Fibroblast of skin of back (primary cell): Measurements from ENCODE around the gene OR9Q1.
"Not testable (repeated sequence)": the region's sequence is repeated elsewhere in the genome, so short reads cannot be mapped to it uniquely, and the experiment has no call there.

ENCODE experiments used
- DNase-seq: peaks from one replicate; pipeline ENCODE4 v3.0.0-alpha.2; 2013

OR9Q1 gene

GRCh38 chr11:58135171-58135570 lies 111.5 kb downstream of the OR9Q1 start:
- no peak for DNase-seq

- DNase-seq, result no peak
These were observed 119.1 kb downstream of the OR9Q1 start for GRCh38 chr11:58142761-58143160.

GRCh38 chr11:58152781-58153180 lies 129.1 kb downstream of the OR9Q1 start:
- DNase-seq, result no peak

GRCh38 chr11:58164389-58164788 lies 140.7 kb downstream of the OR9Q1 start:
- no peak for DNase-seq

GRCh38 chr11:58164990-58165389 lies 141.3 kb downstream of the OR9Q1 start:
- DNase-seq, result no peak

GRCh38 chr11:58165504-58166106 lies 141.9 kb downstream of the OR9Q1 start:
- no peak for DNase-seq

GRCh38 chr11:58177409-58178054 lies 153.9 kb downstream of the OR9Q1 start:
- no peak for DNase-seq

- DNase-seq, result no peak
These were observed 154.8 kb downstream of the OR9Q1 start for GRCh38 chr11:58178444-58178843.

GRCh38 chr11:58179648-58180047 lies 156.0 kb downstream of the OR9Q1 start:
- no peak for DNase-seq

- DNase-seq, result no peak
These were observed 163.3 kb downstream of the OR9Q1 start for GRCh38 chr11:58186938-58187337.

GRCh38 chr11:58188770-58189169 lies 165.1 kb downstream of the OR9Q1 start, which contains the start of gene OR9Q2:
TSS of gene OR9Q2 (plus strand) at chr11:58189070. CDS start at chr11:58190491, 1,421 bp downstream.
- DNase-seq, result no peak

- DNase-seq, result no peak
These were observed 168.5 kb downstream of the OR9Q1 start for GRCh38 chr11:58192229-58192628.

- no peak for DNase-seq
These were observed 169.7 kb downstream of the OR9Q1 start for GRCh38 chr11:58193391-58193790.

- no peak for DNase-seq
These were observed 172.3 kb downstream of the OR9Q1 start for GRCh38 chr11:58195939-58196338.

- no peak for DNase-seq
These were observed 175.6 kb downstream of the OR9Q1 start for GRCh38 chr11:58199271-58199670.

GRCh38 chr11:58204042-58204441 lies 180.4 kb downstream of the OR9Q1 start, which contains the start of gene OR1S2:
TSS of gene OR1S2 (minus strand) at chr11:58204142. CDS start at chr11:58204142, 0 bp downstream.
- no peak for DNase-seq

GRCh38 chr11:58212420-58212819 lies 188.7 kb downstream of the OR9Q1 start, which contains the start of gene OR1S1:
TSS of gene OR1S1 (plus strand) at chr11:58212720.
- not testable (repeated sequence) for DNase-seq

- no peak for DNase-seq
These were observed 192.8 kb downstream of the OR9Q1 start for GRCh38 chr11:58216476-58216875.

- no peak for DNase-seq
These were observed 199.0 kb downstream of the OR9Q1 start for GRCh38 chr11:58222721-58223120.

GRCh38 chr11:58227956-58228615 lies 204.4 kb downstream of the OR9Q1 start:
- DNase-seq, result no peak
